Activated naive CD8-positive, alpha-beta T cell treated with anti-CD3 and anti-CD28 coated beads for 36 hours (primary cell): ENCODE measurements around the gene SLC24A3. TPM values are rescaled to one million over a fixed set of nuclear protein-coding genes. Genes with fewer than 3 reads are reported as not detected.

Experiments used
- DNase-seq: peaks from one replicate; pipeline ENCODE4 v3.0.0; 2021
- H3K27ac Mint-ChIP-seq: one replicate; pipeline ENCODE4 v1.8.0; 2022; ENCODE audit warnings: mild to moderate bottlenecking, moderate library complexity, mixed read lengths
- H3K27me3 Mint-ChIP-seq: one replicate; pipeline ENCODE4 v1.8.0; 2022; ENCODE audit warnings: mild to moderate bottlenecking, mixed read lengths
- H3K36me3 Mint-ChIP-seq: one replicate; pipeline ENCODE4 v1.8.0; 2021; ENCODE audit warnings: mild to moderate bottlenecking, mixed read lengths
- H3K4me1 Mint-ChIP-seq: one replicate; pipeline ENCODE4 v1.8.0; 2021; ENCODE audit warnings: mixed read lengths
- H3K4me3 Mint-ChIP-seq: one replicate; pipeline ENCODE4 v1.8.0; 2022; ENCODE audit warnings: mild to moderate bottlenecking, moderate library complexity, mixed read lengths
- H3K9me3 Mint-ChIP-seq: one replicate; pipeline ENCODE4 v1.8.0; 2022; ENCODE audit warnings: mixed read lengths
- total RNA-seq, 2 experiments: library from RNA; stranded (reverse); gene quantifications; one replicate each; pipeline ENCODE4 v1.2.3, GENCODE V29; 2021

SLC24A3 gene
- total RNA-seq, 2 experiments from 2014 or later = not detected

DNA sequence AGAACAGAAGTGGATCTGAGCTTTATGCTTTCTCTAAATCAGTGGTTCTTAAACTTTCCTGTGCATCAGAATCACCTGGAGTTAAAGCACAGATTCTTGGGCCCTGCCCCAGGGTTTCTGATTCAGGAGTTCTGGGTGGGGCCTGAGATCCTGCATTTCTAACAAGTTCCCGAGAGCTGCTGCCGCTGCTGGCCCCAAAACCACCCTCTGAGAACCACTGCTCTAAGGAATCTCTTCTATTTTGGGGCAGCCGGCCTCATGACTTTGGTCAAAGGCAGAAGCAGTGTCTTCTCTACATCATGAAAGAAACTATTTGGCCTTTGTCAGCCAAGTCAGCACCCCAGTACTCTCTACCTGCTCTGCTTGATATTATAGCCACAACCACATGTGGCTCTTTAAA is 503.5 kb downstream of the SLC24A3 start:
- no peaks in the 10 kb centered on the region for H3K36me3 Mint-ChIP-seq
- H3K4me1 Mint-ChIP-seq = no peaks in the 10 kb centered on the region
- H3K27me3 Mint-ChIP-seq = no peaks in the 10 kb centered on the region
- no peaks in the 10 kb centered on the region for H3K9me3 Mint-ChIP-seq
- no peak overlapping the region for H3K27ac Mint-ChIP-seq
- H3K4me3 Mint-ChIP-seq = no peak overlapping the region
- DNase-seq = no peak

DNA sequence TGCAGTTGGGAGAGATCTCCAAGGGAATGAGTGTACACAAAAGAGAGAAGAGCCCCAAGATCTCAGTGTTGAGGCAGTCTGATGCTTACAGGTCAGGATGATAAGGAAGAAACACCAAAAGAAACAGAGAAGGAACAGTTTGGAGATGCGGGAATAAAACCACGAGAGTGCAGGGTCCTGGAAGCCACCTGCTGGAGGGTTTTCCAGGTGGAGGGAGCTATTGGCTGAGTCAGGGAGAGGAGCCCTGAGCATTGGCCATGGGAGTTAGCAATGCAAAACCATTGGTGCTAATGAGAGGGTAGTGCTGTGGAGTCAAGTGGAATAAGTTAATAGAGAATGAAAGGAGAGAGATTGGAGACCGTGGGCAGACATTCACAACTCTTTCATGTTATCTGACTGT is 506.4 kb downstream of the SLC24A3 start:
- Mint-ChIP-seq H3K27me3 (no peaks in the 10 kb centered on the region), H3K27ac (no peak overlapping the region)
- DNase-seq = no peak

DNA sequence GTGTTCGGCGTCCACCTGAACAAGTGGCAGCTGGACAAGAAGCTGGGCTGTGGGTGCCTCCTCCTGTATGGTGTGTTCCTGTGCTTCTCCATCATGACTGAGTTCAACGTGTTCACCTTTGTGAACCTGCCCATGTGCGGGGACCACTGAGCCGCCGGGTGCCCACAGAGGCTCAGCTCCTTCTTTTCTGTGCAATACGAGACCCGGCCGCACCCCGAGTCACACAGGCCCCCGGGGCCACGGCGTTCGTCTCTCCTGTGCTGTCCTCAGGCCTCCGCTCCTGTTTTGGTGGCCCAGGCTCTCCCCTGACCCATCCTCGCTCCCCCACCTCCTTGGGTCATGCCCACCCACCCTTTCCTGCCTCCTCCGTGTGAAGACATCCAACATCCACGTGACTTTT is 508.5 kb downstream of the SLC24A3 start:
- DNase-seq = no peak
- H3K27me3 Mint-ChIP-seq = no peaks in the 10 kb centered on the region
- no peaks in the 10 kb centered on the region for H3K36me3 Mint-ChIP-seq
- no peak overlapping the region for H3K4me3 Mint-ChIP-seq
- H3K9me3 Mint-ChIP-seq = no peaks in the 10 kb centered on the region
- H3K27ac Mint-ChIP-seq = no peak overlapping the region
- no peaks in the 10 kb centered on the region for H3K4me1 Mint-ChIP-seq

More for the DNA sequence above, 506.4 kb downstream of the SLC24A3 start:
- Mint-ChIP-seq H3K9me3 (no peaks in the 10 kb centered on the region), H3K4me1 (no peaks in the 10 kb centered on the region), H3K36me3 (no peaks in the 10 kb centered on the region), H3K4me3 (no peak overlapping the region)

DNA sequence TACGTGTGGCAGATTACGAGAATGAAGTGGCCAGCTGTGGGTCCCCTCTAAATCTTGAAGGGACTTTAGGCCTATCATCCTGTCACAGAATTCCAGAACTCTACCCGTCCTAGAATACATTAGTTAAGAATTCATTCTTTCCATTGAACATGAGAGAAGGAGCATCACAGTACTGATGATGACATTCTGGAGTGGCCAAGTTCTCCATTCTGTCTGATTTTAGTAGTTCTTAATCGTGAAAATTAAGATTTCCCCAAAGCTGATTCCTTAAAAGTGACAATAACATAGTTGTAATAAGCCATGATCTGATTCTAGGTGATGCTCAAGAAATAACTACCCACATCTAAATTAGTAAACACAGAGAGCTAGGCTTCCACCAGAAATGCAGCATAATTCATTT is 510.6 kb downstream of the SLC24A3 start:
- Mint-ChIP-seq H3K27me3 (no peaks in the 10 kb centered on the region), H3K4me1 (no peaks in the 10 kb centered on the region), H3K36me3 (no peaks in the 10 kb centered on the region), H3K27ac (no peak overlapping the region), H3K9me3 (no peaks in the 10 kb centered on the region), H3K4me3 (no peak overlapping the region)
- no peak for DNase-seq

DNA sequence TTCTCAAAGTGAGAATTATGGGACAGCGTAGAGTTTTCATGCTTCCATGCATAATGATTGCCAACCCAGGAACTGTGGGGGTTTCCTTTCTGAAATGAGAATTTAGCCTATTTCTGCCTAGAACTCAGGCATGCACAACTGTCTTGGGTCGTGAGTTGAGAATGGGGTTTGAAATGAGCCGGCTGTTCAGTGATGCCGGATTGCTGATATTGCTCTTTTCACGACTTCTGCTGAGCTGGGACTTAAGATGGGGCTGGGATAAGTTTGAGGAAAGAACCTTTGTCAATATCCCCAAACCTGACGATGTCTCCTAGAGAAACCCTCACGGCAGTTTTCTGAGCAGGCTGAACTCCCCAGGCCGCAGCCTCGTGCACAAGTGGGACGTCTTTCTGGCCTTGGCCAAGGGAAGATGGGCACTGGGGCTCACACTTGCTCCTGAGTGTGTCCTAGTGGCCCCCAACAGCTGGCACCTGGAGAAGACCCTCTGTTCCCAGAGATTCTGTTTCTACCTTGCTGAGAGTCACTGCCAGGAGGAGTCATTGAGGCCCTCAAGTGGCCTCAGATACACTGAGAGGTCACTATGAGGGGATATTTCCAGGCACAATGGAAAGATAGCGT is 511.5 kb downstream of the SLC24A3 start:
- H3K27me3 Mint-ChIP-seq = no peaks in the 10 kb centered on the region

DNA sequence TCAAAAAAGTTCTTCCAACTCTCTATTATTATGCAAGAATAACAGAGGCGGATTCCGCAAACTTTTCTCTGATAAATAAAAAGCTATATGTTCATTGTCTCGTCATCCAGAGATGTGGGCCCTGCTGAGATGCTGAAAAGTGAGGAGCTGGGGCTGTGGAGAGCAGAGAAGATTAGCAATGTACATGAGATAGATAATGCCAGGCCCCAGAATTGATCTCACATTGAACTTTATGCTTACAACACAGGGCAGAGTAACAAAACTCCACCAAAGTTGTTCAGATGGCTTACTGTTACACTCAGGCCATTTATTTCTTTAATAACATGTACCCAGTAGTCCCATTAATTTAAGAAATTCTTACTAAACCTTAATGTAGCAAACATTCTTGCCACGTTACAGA is 512.9 kb downstream of the SLC24A3 start:
- no peak for DNase-seq
- H3K4me1 Mint-ChIP-seq = no peaks in the 10 kb centered on the region
- no peak overlapping the region for H3K4me3 Mint-ChIP-seq
- H3K9me3 Mint-ChIP-seq = no peaks in the 10 kb centered on the region
- H3K27me3 Mint-ChIP-seq = no peaks in the 10 kb centered on the region
- no peak overlapping the region for H3K27ac Mint-ChIP-seq
- no peaks in the 10 kb centered on the region for H3K36me3 Mint-ChIP-seq

More for the DNA sequence above, 511.5 kb downstream of the SLC24A3 start:
- Mint-ChIP-seq H3K36me3 (no peaks in the 10 kb centered on the region), H3K4me3 (no peak overlapping the region), H3K9me3 (no peaks in the 10 kb centered on the region), H3K4me1 (no peaks in the 10 kb centered on the region), H3K27ac (no peak overlapping the region)
- DNase-seq = no peak

DNA sequence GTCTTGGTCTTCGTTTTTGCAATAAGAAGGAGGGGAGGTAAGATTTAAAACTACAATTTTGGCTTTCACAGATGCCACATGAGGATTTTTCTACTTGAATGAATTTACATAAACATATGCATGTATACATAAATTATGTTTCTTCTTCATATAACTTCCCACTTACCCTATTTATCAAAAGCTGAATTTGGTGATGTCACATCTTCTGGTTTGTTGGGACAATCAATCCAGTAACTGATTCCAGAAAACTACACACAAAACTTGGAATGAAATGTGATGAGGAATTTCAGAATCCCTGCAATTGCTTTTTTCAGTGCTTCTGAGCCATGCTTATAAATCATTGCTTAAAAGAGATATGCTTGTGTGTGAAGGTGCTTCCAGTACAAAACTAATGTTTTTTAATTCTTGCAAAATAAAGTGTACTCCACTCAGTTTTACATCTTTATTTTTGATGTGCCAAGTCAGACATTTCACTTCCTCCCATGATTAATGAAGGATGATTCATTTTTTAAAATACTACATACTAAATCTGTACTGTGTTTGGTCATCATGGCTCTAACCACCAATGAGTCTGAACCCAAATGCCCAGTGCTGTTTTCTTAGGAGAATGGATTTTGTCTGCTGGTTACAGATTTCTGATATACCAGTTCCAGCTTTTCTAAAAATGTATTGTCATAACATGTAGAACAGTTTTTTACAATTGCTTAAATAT is 513.5 kb downstream of the SLC24A3 start:
- H3K4me1 Mint-ChIP-seq = no peaks in the 10 kb centered on the region
- H3K27ac Mint-ChIP-seq = no peak overlapping the region
- no peak for DNase-seq
- no peak overlapping the region for H3K4me3 Mint-ChIP-seq
- H3K9me3 Mint-ChIP-seq = no peaks in the 10 kb centered on the region
- H3K27me3 Mint-ChIP-seq = no peaks in the 10 kb centered on the region
- H3K36me3 Mint-ChIP-seq = no peaks in the 10 kb centered on the region

DNA sequence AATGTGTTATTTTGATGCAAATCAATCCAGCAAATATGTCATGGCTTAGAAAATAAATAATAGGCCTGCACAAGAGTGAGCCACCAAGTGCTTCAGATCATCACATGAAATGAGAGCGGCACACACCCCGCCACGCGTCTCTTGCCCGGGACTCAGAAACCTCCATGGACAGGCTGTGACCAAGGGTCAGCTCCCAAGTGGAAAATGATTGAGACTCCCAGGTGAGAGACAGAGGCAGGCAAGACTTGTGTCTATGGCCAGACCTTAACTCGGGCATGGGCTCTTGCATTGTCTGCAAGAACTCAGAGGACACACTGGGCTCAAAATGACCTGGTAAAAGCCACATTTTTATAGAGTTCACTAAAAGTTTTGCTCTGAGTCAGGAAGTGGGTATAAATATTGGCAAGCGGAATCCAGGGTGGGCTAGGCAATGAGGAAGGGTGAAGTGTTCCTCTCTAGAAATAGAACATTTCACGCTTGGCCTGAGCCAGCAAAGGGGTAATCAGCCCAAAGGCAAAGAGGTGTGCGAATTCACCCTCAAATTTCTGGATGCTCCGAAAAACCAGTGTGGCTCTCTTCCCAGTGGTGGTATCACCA is 514.9 kb downstream of the SLC24A3 start:
- no peak for DNase-seq
- no peak overlapping the region for H3K27ac Mint-ChIP-seq
- H3K27me3 Mint-ChIP-seq = no peaks in the 10 kb centered on the region
- no peaks in the 10 kb centered on the region for H3K4me1 Mint-ChIP-seq
- no peak overlapping the region for H3K4me3 Mint-ChIP-seq
- no peaks in the 10 kb centered on the region for H3K36me3 Mint-ChIP-seq
- no peaks in the 10 kb centered on the region for H3K9me3 Mint-ChIP-seq

DNA sequence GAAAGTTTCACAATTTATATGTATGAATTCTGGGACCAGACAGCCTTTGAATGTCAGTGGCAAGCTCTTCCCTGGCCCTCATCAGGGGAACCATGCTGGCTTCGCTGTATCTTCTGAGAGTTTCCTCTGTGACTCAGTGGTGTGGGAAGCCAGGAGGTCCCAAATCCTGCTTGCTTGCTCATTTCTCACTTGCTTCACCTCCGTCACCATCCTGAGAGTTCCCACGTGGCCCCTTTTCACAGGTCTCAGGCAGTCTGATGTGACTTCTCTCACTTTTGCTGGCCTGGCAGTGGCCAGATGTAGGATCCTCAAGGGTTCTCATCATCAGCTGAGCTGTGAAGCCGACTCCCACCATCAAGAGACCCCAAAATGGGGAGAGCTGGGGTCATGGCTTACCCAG is 517.2 kb downstream of the SLC24A3 start:
- no peaks in the 10 kb centered on the region for H3K4me1 Mint-ChIP-seq

DNA sequence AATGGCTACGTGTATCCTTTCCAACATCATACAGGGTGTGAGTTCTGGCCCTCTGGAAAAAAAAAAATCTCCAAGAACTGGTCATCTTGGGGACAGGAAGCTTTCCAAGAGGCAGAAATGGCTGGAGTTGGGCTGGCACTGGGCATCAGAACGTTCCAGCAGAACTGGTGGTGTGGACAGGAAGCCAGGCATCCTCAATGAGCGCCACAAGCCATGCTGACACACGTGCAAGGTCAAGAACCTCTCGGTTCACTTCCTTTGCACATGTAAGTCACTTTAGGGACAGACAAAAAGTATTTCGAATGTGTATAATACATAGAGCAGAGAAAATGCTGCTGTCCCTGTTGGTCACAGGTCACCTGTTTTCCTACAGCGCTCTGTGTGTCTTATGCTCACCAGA is 518.3 kb downstream of the SLC24A3 start:
- H3K27ac Mint-ChIP-seq = no peak overlapping the region
- H3K9me3 Mint-ChIP-seq = no peaks in the 10 kb centered on the region
- H3K36me3 Mint-ChIP-seq = no peaks in the 10 kb centered on the region
- no peaks in the 10 kb centered on the region for H3K27me3 Mint-ChIP-seq
- peaks cover 3% of the 10 kb centered on the region for H3K4me1 Mint-ChIP-seq
- H3K4me3 Mint-ChIP-seq = no peak overlapping the region
- no peak for DNase-seq

More for the DNA sequence above, 517.2 kb downstream of the SLC24A3 start:
- Mint-ChIP-seq H3K27me3 (no peaks in the 10 kb centered on the region), H3K27ac (no peak overlapping the region), H3K4me3 (no peak overlapping the region), H3K9me3 (no peaks in the 10 kb centered on the region), H3K36me3 (no peaks in the 10 kb centered on the region)
- DNase-seq = no peak

DNA sequence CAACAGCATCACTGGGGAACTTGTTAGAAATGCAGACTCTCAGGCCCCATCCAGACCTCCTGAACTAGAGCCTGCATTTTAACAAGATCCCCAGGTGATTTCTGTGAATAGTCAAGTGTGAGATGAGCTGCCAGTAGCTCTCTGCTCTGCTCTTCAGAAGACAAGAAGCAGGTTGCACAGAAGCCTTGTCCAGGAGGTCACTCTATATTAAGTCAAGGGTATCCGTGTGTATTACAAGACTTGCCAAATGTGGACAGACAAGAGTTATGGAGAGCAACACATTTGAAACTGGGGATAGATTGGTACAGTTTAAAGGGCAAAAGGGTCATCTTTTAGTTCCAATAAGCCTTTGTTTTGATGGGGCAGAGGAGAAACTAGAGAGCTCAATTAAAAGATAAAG is 522.4 kb downstream of the SLC24A3 start:
- Mint-ChIP-seq H3K36me3 (no peaks in the 10 kb centered on the region), H3K27ac (no peak overlapping the region), H3K4me1 (peaks cover 8% of the 10 kb centered on the region), H3K9me3 (no peaks in the 10 kb centered on the region), H3K4me3 (no peak overlapping the region), H3K27me3 (peaks cover under 1% of the 10 kb centered on the region)
- no peak for DNase-seq

DNA sequence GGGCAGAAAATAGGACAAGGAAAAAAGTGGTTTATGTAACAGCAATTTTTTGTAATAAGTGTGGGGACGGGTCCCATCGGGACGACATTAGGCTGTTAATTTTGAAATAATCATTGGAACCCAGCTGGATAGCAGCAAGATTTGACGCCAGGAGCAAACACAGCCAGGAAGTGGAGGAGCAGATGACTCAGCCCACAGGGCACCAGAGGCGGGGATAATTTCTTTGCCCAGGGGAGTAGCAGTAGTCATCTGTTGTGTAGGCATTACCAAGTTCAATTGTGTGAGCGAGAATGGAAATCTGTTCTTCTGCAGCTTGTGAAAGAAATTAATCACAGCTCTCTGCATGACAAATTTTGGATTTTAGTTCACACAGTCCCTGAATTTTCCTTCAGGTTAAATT is 523.0 kb downstream of the SLC24A3 start:
- peaks cover 4% of the 10 kb centered on the region for H3K27me3 Mint-ChIP-seq
- no peaks in the 10 kb centered on the region for H3K36me3 Mint-ChIP-seq
- H3K27ac Mint-ChIP-seq = no peak overlapping the region
- peaks cover 8% of the 10 kb centered on the region for H3K4me1 Mint-ChIP-seq
- H3K9me3 Mint-ChIP-seq = no peaks in the 10 kb centered on the region
- no peak overlapping the region for H3K4me3 Mint-ChIP-seq
- DNase-seq = no peak

DNA sequence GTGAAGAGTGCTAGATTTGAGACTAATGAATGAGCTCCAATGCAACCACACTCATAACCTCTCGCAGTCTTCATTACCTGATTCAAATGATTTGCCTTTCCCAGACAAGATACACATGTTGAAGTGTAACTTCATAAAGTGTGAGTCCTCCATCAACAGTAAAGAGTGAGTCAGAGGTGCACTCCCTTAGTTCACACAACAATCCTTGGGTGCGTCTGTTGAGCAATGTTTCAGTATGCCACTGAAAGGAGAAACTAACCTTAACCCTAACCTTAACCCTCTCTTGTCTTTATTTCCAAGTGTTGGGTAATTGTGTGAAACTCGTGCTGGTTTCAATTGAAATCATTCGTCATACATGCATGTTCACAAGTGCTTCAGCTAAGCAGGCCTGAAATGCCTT is 524.6 kb downstream of the SLC24A3 start:
- no peaks in the 10 kb centered on the region for H3K36me3 Mint-ChIP-seq
- DNase-seq = no peak
- no peak overlapping the region for H3K4me3 Mint-ChIP-seq
- no peaks in the 10 kb centered on the region for H3K9me3 Mint-ChIP-seq
- peaks cover 8% of the 10 kb centered on the region for H3K27me3 Mint-ChIP-seq
- peaks cover 8% of the 10 kb centered on the region for H3K4me1 Mint-ChIP-seq
- no peak overlapping the region for H3K27ac Mint-ChIP-seq

DNA sequence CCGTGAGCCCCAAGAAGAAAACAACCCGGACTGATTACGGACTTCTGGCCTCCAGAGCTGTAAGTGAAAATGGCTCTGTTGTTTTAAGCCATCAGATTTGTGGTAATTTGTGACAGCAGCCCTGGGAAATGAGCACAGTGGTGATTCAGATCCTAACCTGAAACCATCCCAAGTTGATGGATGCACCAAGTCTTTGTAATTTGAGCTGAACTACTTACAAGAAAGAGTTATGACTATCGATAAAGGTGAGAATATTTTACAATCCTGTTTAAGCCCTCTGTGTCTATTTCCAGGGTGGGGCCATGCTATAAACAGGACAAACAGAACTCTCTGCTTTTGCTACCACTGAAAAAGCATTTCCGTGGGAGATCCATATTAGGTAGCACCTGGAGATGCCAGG is 526.5 kb downstream of the SLC24A3 start:
- Mint-ChIP-seq H3K27ac (no peak overlapping the region), H3K36me3 (no peaks in the 10 kb centered on the region), H3K4me3 (no peak overlapping the region)

DNA sequence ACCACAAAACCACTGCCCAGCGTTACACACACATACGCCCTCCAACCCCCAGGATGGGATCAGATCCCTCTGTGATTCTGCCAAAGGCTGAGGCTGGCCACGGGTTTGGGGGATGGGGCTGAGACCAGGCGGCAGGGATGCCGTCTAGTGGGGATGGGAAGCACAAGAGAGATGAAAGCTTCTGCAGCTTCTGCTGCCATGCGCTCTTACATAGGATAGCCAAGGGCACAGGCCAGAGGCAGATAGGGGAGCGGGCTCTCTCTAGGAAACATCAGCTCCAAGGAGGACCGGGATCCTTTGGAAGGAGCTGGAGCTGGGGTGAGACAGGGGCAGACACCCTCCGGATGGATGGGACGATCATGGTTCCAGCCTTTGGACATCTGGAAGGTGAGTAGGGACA is 526.9 kb downstream of the SLC24A3 start:
- peaks cover 17% of the 10 kb centered on the region for H3K27me3 Mint-ChIP-seq
- no peaks in the 10 kb centered on the region for H3K36me3 Mint-ChIP-seq
- no peak overlapping the region for H3K4me3 Mint-ChIP-seq
- no peak for DNase-seq
- H3K27ac Mint-ChIP-seq = no peak overlapping the region
- peaks cover 8% of the 10 kb centered on the region for H3K4me1 Mint-ChIP-seq
- H3K9me3 Mint-ChIP-seq = no peaks in the 10 kb centered on the region

More for the DNA sequence above, 526.5 kb downstream of the SLC24A3 start:
- H3K9me3 Mint-ChIP-seq = no peaks in the 10 kb centered on the region
- no peak for DNase-seq
- H3K27me3 Mint-ChIP-seq = peaks cover 16% of the 10 kb centered on the region
- peaks cover 8% of the 10 kb centered on the region for H3K4me1 Mint-ChIP-seq

DNA sequence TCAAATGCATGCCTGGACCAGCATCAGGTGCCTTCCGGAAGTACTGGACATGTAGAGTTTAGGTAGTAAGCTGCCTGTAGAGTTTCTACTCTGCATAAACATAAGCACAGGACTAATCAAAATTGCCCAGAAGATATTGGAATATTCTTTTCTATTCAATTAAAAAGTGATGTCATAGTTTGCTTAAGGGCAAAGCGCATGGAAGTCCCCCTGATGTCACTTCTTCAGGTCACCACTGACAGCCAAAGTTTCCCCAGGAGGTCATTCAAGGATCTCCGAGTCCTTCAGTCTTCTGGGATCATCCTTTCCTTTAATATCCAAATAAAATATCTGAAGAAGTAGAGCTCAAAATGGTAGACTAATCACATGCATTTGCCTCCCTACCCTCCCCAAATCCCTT is 528.1 kb downstream of the SLC24A3 start:
- no peak for DNase-seq
- Mint-ChIP-seq H3K4me3 (no peak overlapping the region), H3K27ac (no peak overlapping the region), H3K27me3 (peaks cover 17% of the 10 kb centered on the region), H3K4me1 (peaks cover 4% of the 10 kb centered on the region), H3K9me3 (peaks cover 2% of the 10 kb centered on the region), H3K36me3 (no peaks in the 10 kb centered on the region)
